ENCODE results near the gene PEMT. TPM values are rescaled to one million over a fixed set of nuclear protein-coding genes. Genes with fewer than 3 reads are reported as not detected.

The PEMT gene
- total and polyA plus RNA-seq, 9 of the 15 experiments (the other 6 are each of a cell fraction or from before 2014, with no cell fraction given) = 1.4 to 36.4 (median 13.6) TPM

DNA sequence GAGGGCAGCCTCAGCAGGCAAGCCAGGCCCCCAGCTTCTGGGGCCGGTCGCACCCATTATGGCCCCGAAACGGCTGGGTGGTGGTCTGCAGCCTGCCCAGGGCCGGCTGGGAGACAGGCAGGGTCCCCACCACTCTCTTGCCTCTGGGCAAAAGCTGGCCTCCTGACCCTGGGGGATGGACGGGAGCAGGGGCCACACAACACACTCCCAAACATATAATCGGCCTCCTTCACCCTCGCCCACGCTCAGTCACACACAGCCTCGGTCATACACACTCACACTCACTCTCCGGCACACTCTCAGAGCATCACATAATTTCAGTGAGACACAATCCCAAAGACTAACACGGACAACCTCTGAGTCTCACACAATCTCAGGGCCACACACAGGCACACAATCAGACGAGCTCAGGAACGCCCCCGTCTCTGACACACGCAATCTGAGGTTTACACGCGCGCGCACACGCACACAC, 589 bp downstream of the PEMT start (continued):
- TF ChIP-seq, protein P1, sequence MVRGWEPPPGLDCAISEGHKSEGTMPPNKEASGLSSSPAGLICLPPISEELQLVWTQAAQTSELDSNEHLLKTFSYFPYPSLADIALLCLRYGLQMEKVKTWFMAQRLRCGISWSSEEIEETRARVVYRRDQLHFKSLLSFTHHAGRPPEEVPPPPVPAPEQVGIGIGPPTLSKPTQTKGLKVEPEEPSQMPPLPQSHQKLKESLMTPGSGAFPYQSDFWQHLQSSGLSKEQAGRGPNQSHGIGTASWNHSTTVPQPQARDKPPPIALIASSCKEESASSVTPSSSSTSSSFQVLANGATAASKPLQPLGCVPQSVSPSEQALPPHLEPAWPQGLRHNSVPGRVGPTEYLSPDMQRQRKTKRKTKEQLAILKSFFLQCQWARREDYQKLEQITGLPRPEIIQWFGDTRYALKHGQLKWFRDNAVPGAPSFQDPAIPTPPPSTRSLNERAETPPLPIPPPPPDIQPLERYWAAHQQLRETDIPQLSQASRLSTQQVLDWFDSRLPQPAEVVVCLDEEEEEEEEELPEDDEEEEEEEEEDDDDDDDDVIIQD (CRISPR knock-in tag; IDR thresholded peaks at IDR 0.05) = no peak
- 0 out of 4 replicates have a peak, but pooled peaks of 1 of the 2 experiments have one; percentile 12 for TF ChIP-seq SIN3A (IDR thresholded peaks at IDR 0.05; ENCODE audit: borderline replicate concordance in 2 of 2, control insufficient read depth in 1 of 2, low read depth in 2 of 2, low read length in 2 of 2)
- peak in 1 of 2 experiments; percentile 80; a peak in 1 of 4 replicates for TF ChIP-seq HDAC1 (IDR thresholded peaks at IDR 0.05)
- no peak for TF ChIP-seq ZNF274 (IDR thresholded peaks at IDR 0.05; ENCODE audit: borderline replicate concordance, low read depth, low read length)
- TF ChIP-seq CHAMP1 (IDR thresholded peaks at IDR 0.05) = no peak
- TF ChIP-seq CEBPZ (IDR thresholded peaks at IDR 0.05; ENCODE audit: borderline replicate concordance, low read depth, low read length) = no peak
- no peak for TF ChIP-seq BRF1 (IDR thresholded peaks at IDR 0.05; ENCODE audit: borderline replicate concordance, extremely low read depth, insufficient read length)
- no peak for TF ChIP-seq SMARCE1 (IDR thresholded peaks at IDR 0.05)
- TF ChIP-seq ZNF395 (CRISPR knock-in tag; IDR thresholded peaks at IDR 0.05) = no peak
- TF ChIP-seq NR0B1 (IDR thresholded peaks at IDR 0.05; ENCODE audit: partially characterized antibody) = no peak
- TF ChIP-seq ZNF740 (CRISPR knock-in tag; IDR thresholded peaks at IDR 0.05) = no peak
- 0 out of 4 replicates have a peak, but pooled peaks of 1 of the 2 experiments have one; percentile 26 for TF ChIP-seq ZNF740 (tag; IDR thresholded peaks at IDR 0.05)

Measured in K562 (cell line).